HCT116 (cell line): Measurements from ENCODE around the gene TNFRSF1A. TPM values are rescaled to one million over a fixed set of nuclear protein-coding genes. Genes with fewer than 3 reads are reported as not detected.

Experiments
- ATAC-seq: fragments of 200-7000 bp; cut with Tn5 transposase; 2 replicates; pipeline ENCODE4 v1.9.1; 2020; ENCODE audit warnings: mild to moderate bottlenecking, moderate library complexity
- BruUV-seq: library from RNA; stranded (reverse); fragments of 400-500 nt; replicated peaks from 2 replicates; lab custom pipeline; 2021; lab: Mats Ljungman, UMichigan
- CTCF ChIA-PET: fragments of 300-600 bp; sonication (Branson Sonifier 250); formaldehyde crosslinking; loops from one replicate; lab custom pipeline; 2021; ENCODE audit warnings: antibody characterized with exemption; lab: Charles Lee
- POLR2A ChIA-PET: fragments of 300-600, 350-600 bp; sonication (Branson Sonifier 250); formaldehyde crosslinking; loops from one replicate; lab custom pipeline; 2021; ENCODE audit warnings: antibody characterized with exemption; lab: Charles Lee
- RAD21 ChIA-PET, 2 experiments: fragments of 300-600 bp; sonication (Branson Sonifier 250); formaldehyde crosslinking; loops; one replicate each; lab custom pipeline; 2023; ENCODE audit warnings: low total read pairs in 2 of 2; ENCODE audit not compliant: uncharacterized antibody in 2 of 2, unreplicated experiment in 2 of 2, low non-redundant PET in 1 of 2; lab: Charles Lee
- DNase-seq: peaks from one replicate; pipeline ENCODE4 v3.0.0-alpha.2; 2010; ENCODE audit warnings: low read depth, low spot score
- H2AFZ ChIP-seq: fragments of 200-600 bp; shearing (Covaris generic), sonication (generic); 2 replicates; pipeline ENCODE4 v1.6.1; 2017; ENCODE audit warnings: low read depth, mixed run types, mixed read lengths, antibody characterized with exemption, low read length; ENCODE audit not compliant: poor library complexity, severe bottlenecking
- H3K27ac ChIP-seq: 2 replicates; pipeline ENCODE4 v1.5.1; 2012; ENCODE audit warnings: low read depth, low read length
- H3K27me3 ChIP-seq: fragments of 200-600 bp; sonication (generic); 2 replicates; pipeline ENCODE4 v1.6.1; 2016; ENCODE audit warnings: mixed run types, low read length, mixed read lengths; ENCODE audit not compliant: insufficient read depth
- H3K36me3 ChIP-seq, 2 experiments: fragments of 200-500 bp in 1 of 2; fragments of 200-600 bp in 1 of 2; sonication (Bioruptor generic) in 1 of 2; sonication (generic) in 1 of 2; 2 replicates each; pipeline versions ENCODE4 v1.5.1 to v1.6.1; 2014 to 2016; ENCODE audit warnings: low read length in 2 of 2, inconsistent platforms in 1 of 2, mixed read lengths in 1 of 2, mixed run types in 1 of 2; ENCODE audit not compliant: insufficient read depth in 2 of 2, control insufficient read depth in 1 of 2
- H3K4me1 ChIP-seq, 2 experiments: fragments of 200-600 bp in 1 of 2; sonication (generic) in 1 of 2; 2 replicates each; pipeline versions ENCODE4 v1.5.1 to v1.6.1; 2012 to 2017; ENCODE audit warnings: low read length in 2 of 2, inconsistent platforms in 1 of 2, mild to moderate bottlenecking in 1 of 2, mixed read lengths in 1 of 2, mixed run types in 1 of 2, moderate library complexity in 1 of 2; ENCODE audit not compliant: insufficient read depth in 2 of 2, control insufficient read depth in 1 of 2
- H3K4me2 ChIP-seq: fragments of 200-600 bp; sonication (generic); 2 replicates; pipeline ENCODE4 v1.6.1; 2017; ENCODE audit warnings: mixed run types, low read length, mixed read lengths
- H3K4me3 ChIP-seq, 2 experiments: fragments of 200-600 bp in 1 of 2; sonication (generic) in 1 of 2; replicated peaks in 1 of 2; 2 replicates each; pipeline ENCODE4 v1.5.1; 2011 to 2016; ENCODE audit warnings: low read length in 2 of 2, control low read depth in 1 of 2, low read depth in 1 of 2, mild to moderate bottlenecking in 1 of 2, mixed read lengths in 1 of 2, mixed run types in 1 of 2
- H3K79me2 ChIP-seq: fragments of 200-600 bp; sonication (generic); 2 replicates; pipeline ENCODE4 v1.6.1; 2017; ENCODE audit warnings: mild to moderate bottlenecking, mixed run types, low read length, moderate library complexity, mixed read lengths; ENCODE audit not compliant: insufficient read depth
- H3K9ac ChIP-seq: fragments of 200-600 bp; sonication (generic); 2 replicates; pipeline ENCODE4 v1.6.1; 2016; ENCODE audit warnings: low read length, mixed read lengths
- H3K9me2 ChIP-seq: fragments of 200-600 bp; sonication (generic), shearing (Covaris generic); 2 replicates; pipeline ENCODE4 v1.6.1; 2017; ENCODE audit warnings: mixed run types, mild to moderate bottlenecking, moderate library complexity; ENCODE audit not compliant: insufficient read depth
- H3K9me3 ChIP-seq, 2 experiments: fragments of 200-500 bp in 1 of 2; fragments of 200-600 bp in 1 of 2; sonication (Bioruptor generic) in 1 of 2; sonication (generic) in 1 of 2; 2 replicates each; pipeline ENCODE4 v1.6.1; 2014 to 2017; ENCODE audit warnings: low read length in 2 of 2, mixed read lengths in 2 of 2, inconsistent platforms in 1 of 2, low read depth in 1 of 2, mild to moderate bottlenecking in 1 of 2, mixed run types in 1 of 2, moderate library complexity in 1 of 2; ENCODE audit not compliant: control insufficient read depth in 1 of 2, insufficient read depth in 1 of 2
- H4K20me1 ChIP-seq: fragments of 200-600 bp; sonication (generic), shearing (Covaris generic); 2 replicates; pipeline ENCODE4 v1.6.1; 2017; ENCODE audit warnings: mixed run types, mild to moderate bottlenecking, moderate library complexity; ENCODE audit not compliant: insufficient read depth
- EZH2phosphoT487 ChIP-seq: fragments of 200-600 bp; IDR thresholded peaks from 2 replicates; pipeline ENCODE4 v1.6.1; 2018; ENCODE audit warnings: antibody characterized with exemption, borderline replicate concordance
- JUND ChIP-seq: IDR thresholded peaks from 2 replicates; pipeline ENCODE4 v1.6.1; 2012
- POLR2A ChIP-seq: IDR thresholded peaks from 2 replicates; pipeline ENCODE4 v1.7.0; 2011; ENCODE audit warnings: borderline replicate concordance; ENCODE audit not compliant: insufficient read depth, insufficient read length; ENCODE audit errors: extremely low read depth
- RAD21 ChIP-seq: IDR thresholded peaks from 2 replicates; pipeline ENCODE4 v1.6.1; 2012; ENCODE audit warnings: low read depth, mild to moderate bottlenecking
- SIN3A ChIP-seq: IDR thresholded peaks from 2 replicates; pipeline ENCODE4 v1.6.1; 2012; ENCODE audit warnings: low read depth
- ZNF274 ChIP-seq: fragments of 200-500 bp; sonication (Bioruptor generic); IDR thresholded peaks from 2 replicates; pipeline ENCODE4 v1.6.1; 2014; ENCODE audit warnings: mild to moderate bottlenecking, low read depth, low read length, inconsistent platforms
- intact Hi-C: fragments of 100-400 bp; cut with micrococcal nuclease; formaldehyde crosslinking; loops from 2 replicates; pipeline ENCODE4 v1.10.0; 2022
- total RNA-seq: library from RNA; stranded (reverse); gene quantifications from one replicate; pipeline ENCODE4 v1.2.1, GENCODE V29; 2021; ENCODE audit not compliant: unreplicated experiment
- TF ChIP-seq, protein P1 (sequence below): IDR thresholded peaks from 2 replicates; pipeline ENCODE4 v1.6.1; 2011; ENCODE audit warnings: mild to moderate bottlenecking, low read length, moderate library complexity; ENCODE audit not compliant: insufficient replicate concordance; ENCODE audit errors: extremely low read depth
- TF ChIP-seq, protein P2 (sequence below): IDR thresholded peaks from 2 replicates; pipeline ENCODE4 v1.6.1; 2012
- TF ChIP-seq, protein P3 (sequence below), 3 experiments: fragments of 200-600 bp in 1 of 3; sonication (generic) in 1 of 3; IDR thresholded peaks in 2 of 3; conservative IDR thresholded peaks in 1 of 3; 2 replicates each; pipeline ENCODE4 v1.5.1; 2012 to 2017; ENCODE audit warnings: low read depth in 2 of 3, low read length in 2 of 3, antibody characterized with exemption in 1 of 3, borderline replicate concordance in 1 of 3, control low read depth in 1 of 3, mild to moderate bottlenecking in 1 of 3, mixed read lengths in 1 of 3, mixed run types in 1 of 3, moderate library complexity in 1 of 3; ENCODE audit not compliant: insufficient read depth in 1 of 3

The TNFRSF1A gene
- total RNA-seq, 1 experiment from 2014 or later = 129 TPM

DNA sequence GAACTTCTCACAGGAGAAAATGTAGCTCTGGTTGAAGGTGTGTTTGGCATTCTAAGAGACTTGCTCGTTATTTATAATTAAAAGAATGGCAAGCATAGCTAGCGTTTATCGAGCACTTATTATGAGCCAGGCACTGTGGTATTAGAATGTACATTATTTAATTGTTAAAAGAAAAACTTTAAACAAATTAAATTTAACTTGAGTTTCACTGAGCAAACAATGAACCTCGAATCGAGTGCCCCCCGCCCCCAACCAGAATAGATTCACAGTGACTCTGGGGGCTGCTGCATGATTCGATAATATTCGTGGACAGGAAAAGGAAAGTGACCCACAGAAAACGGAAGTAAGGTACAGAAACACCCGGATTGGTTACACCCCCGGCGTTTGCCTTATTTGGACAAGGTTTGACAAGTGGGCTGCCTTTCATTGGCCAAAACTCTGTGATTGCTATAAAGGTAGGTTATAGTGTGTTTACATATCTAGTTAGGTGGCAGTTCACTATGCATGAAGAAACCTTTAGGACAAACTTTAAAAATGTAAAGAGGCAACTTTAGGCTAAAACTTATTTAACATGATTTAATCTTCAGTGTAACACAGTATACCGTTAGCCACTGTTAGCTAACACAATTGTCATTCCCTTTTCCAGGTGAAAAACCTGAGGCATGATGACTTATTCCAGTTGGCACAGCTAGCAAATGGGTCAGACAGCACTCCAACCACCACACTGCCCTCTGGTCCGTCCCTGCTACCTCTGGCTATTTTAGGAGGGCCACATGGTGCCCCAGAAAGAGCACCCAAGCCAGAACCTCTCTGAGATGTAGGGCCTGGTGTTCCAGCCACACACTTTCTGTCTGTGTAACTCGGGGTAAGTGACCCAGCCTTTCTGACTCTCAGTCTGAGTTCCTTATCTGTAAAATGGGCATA, 26.4 kb upstream of the TNFRSF1A start (continued):
- TF ChIP-seq, protein P1, sequence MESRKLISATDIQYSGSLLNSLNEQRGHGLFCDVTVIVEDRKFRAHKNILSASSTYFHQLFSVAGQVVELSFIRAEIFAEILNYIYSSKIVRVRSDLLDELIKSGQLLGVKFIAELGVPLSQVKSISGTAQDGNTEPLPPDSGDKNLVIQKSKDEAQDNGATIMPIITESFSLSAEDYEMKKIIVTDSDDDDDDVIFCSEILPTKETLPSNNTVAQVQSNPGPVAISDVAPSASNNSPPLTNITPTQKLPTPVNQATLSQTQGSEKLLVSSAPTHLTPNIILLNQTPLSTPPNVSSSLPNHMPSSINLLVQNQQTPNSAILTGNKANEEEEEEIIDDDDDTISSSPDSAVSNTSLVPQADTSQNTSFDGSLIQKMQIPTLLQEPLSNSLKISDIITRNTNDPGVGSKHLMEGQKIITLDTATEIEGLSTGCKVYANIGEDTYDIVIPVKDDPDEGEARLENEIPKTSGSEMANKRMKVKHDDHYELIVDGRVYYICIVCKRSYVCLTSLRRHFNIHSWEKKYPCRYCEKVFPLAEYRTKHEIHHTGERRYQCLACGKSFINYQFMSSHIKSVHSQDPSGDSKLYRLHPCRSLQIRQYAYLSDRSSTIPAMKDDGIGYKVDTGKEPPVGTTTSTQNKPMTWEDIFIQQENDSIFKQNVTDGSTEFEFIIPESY = no peak
- TF ChIP-seq, protein P2, sequence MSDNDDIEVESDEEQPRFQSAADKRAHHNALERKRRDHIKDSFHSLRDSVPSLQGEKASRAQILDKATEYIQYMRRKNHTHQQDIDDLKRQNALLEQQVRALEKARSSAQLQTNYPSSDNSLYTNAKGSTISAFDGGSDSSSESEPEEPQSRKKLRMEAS = no peak
- TF ChIP-seq RAD21 (no peak), ZNF274 (no peak), EZH2phosphoT487 (no peak), JUND (no peak), POLR2A (no peak)

DNA sequence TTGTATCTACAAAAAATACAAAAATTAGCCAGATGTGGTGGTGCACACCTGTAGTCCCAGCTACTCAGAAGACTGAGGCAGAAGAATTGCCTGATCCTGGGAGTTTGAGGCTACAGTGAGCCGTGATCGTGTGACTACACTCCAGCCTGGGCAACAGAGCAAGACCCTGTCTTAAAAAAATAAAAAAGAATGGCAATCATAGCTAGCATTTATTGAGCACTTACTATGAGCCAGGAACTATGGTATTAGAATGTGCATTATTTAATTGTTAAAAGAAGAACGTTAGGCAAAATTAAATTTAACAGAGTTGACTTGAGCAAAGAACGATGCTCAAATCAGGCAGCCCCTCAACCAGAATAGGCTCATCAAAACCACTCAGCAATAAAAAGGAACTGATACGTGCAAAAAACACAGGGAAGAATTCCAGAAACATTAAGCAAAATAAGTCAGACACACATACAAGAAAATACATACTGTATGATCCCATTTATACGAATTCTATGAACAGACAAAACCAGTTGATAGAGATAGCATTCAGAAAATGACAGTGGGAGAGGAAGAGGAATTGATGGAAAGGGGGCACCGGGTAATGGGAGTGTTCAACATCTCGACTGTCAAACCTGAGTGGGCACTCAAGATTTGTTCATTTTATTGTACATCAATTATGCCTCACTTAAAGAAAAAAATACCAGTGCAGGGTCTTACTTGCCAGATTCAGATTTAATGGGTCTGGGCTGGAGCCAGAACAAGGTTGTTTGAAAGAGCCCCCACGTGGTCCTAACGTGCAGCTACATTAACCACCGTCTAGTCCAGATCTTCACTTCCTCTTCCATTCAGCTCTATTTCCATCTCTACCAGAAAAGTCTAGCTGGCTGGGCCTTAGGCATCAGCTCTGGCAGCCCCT, 25.4 kb upstream of the TNFRSF1A start:
- no peak for ATAC-seq

More for the DNA sequence above, 25.4 kb upstream of the TNFRSF1A start:
- no peak for TF ChIP-seq SIN3A
- TF ChIP-seq, protein P3, sequence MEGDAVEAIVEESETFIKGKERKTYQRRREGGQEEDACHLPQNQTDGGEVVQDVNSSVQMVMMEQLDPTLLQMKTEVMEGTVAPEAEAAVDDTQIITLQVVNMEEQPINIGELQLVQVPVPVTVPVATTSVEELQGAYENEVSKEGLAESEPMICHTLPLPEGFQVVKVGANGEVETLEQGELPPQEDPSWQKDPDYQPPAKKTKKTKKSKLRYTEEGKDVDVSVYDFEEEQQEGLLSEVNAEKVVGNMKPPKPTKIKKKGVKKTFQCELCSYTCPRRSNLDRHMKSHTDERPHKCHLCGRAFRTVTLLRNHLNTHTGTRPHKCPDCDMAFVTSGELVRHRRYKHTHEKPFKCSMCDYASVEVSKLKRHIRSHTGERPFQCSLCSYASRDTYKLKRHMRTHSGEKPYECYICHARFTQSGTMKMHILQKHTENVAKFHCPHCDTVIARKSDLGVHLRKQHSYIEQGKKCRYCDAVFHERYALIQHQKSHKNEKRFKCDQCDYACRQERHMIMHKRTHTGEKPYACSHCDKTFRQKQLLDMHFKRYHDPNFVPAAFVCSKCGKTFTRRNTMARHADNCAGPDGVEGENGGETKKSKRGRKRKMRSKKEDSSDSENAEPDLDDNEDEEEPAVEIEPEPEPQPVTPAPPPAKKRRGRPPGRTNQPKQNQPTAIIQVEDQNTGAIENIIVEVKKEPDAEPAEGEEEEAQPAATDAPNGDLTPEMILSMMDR (IDR thresholded peaks at IDR 0.05 in 2 of 3, conservative IDR thresholded peaks at IDR 0.05 in 1 of 3; ENCODE audit: borderline replicate concordance in 1 of 3, insufficient read depth in 1 of 3, low read depth in 2 of 3, low read length in 2 of 3) = 0 out of 6 replicates have a peak, but pooled peaks of 2 of the 3 experiments have one; percentile 14 to 31
- DNase-seq = no peak
- no peaks in the 10 kb centered on the region for H3K27me3 ChIP-seq
- no peaks in the 10 kb centered on the region for H3K9me3 ChIP-seq
- peaks cover 80% of the 10 kb centered on the region for H3K79me2 ChIP-seq
- H3K9ac ChIP-seq = peak overlapping the region; percentile 70
- ChIA-PET RAD21 (interaction anchor here in 1 of 2 experiments (0.6 kb wide), 1 partner anchor 40 kb away, joined by 4 read pairs; no protein-coding TSS in a partner anchor), POLR2A (interaction anchor here (1.1 to 1.2 kb wide), 3 partner anchors 31 to 167 kb away, joined by 4 to 5 read pairs (median 4); partner anchors contain the start of genes GAPDH and VAMP1), CTCF (interaction anchor here (1.2 to 1.4 kb wide), 3 partner anchors 10 to 41 kb away, joined by 3 to 4 read pairs (median 4); no protein-coding TSS in a partner anchor)
- peak overlapping the region; percentile 100 for H3K27ac ChIP-seq
- intact Hi-C loops = no loop called here
- BruUV-seq = no TSS peak
- H3K4me3 ChIP-seq = no peak overlapping the region
- no peak overlapping the region for H2AFZ ChIP-seq
- no peaks in the 10 kb centered on the region for H4K20me1 ChIP-seq
- peaks cover 74 to 98% of the 10 kb centered on the region in 2 experiments for H3K4me1 ChIP-seq
- H3K4me2 ChIP-seq = peak overlapping the region; percentile 72
- no peaks in the 10 kb centered on the region for H3K9me2 ChIP-seq
- H3K36me3 ChIP-seq = peaks cover 0 to 15% of the 10 kb centered on the region in 2 experiments; a peak in 1 of 4 replicates
